Karpas-422 (cell line): ENCODE data around the gene IPCEF1. TPM values are rescaled to one million over a fixed set of nuclear protein-coding genes. Genes with fewer than 3 reads are reported as not detected.

Source experiments
- DNase-seq: peaks from one replicate; pipeline ENCODE4 v3.0.0-alpha.2; 2015
- H2AFZ ChIP-seq: fragments of 200-600 bp; sonication (generic); 2 replicates; pipeline ENCODE4 v1.6.1; 2014; ENCODE audit warnings: antibody characterized with exemption, low read length, mixed read lengths
- H3K27ac ChIP-seq: fragments of 200-600 bp; sonication (generic); 2 replicates; pipeline ENCODE4 v1.5.1; 2014; ENCODE audit warnings: mild to moderate bottlenecking, low read length, moderate library complexity
- H3K27me3 ChIP-seq: fragments of 200-600 bp; sonication (generic); 2 replicates; pipeline ENCODE4 v1.6.1; 2014; ENCODE audit warnings: low read length, mixed read lengths
- H3K36me3 ChIP-seq: fragments of 200-600 bp; sonication (generic); 2 replicates; pipeline ENCODE4 v1.6.1; 2014; ENCODE audit warnings: low read length, mixed read lengths; ENCODE audit not compliant: insufficient read depth
- H3K4me1 ChIP-seq: fragments of 200-600 bp; sonication (generic); 2 replicates; pipeline ENCODE4 v1.6.1; 2014; ENCODE audit warnings: mild to moderate bottlenecking, low read length, mixed read lengths
- H3K4me2 ChIP-seq: fragments of 200-600 bp; sonication (generic); 2 replicates; pipeline ENCODE4 v1.6.1; 2014; ENCODE audit warnings: low read length, low read depth, mild to moderate bottlenecking; ENCODE audit not compliant: poor library complexity, severe bottlenecking
- H3K4me3 ChIP-seq: fragments of 200-600 bp; sonication (generic); 2 replicates; pipeline ENCODE4 v1.5.1; 2014; ENCODE audit warnings: mild to moderate bottlenecking, antibody characterized with exemption, low read length, mixed read lengths
- H3K79me2 ChIP-seq: fragments of 200-600 bp; sonication (generic); 2 replicates; pipeline ENCODE4 v1.6.1; 2014; ENCODE audit warnings: mild to moderate bottlenecking, low read length, mixed read lengths
- H3K9ac ChIP-seq: fragments of 200-600 bp; sonication (generic); 2 replicates; pipeline ENCODE4 v1.6.0; 2014; ENCODE audit warnings: low read length
- H3K9me2 ChIP-seq: fragments of 200-600 bp; sonication (generic), shearing (Covaris generic); replicated peaks from 2 replicates; pipeline ENCODE4 v1.6.0; 2014; ENCODE audit warnings: mild to moderate bottlenecking, low read length, moderate library complexity; ENCODE audit not compliant: insufficient read depth
- H3K9me3 ChIP-seq: fragments of 300-700, 200-600 bp; sonication (generic); 2 replicates; pipeline ENCODE4 v1.6.1; 2014; ENCODE audit warnings: low read length, mixed read lengths
- H4K20me1 ChIP-seq: fragments of 200-600 bp; sonication (generic); 2 replicates; pipeline ENCODE4 v1.6.1; 2014; ENCODE audit warnings: mild to moderate bottlenecking, antibody characterized with exemption, low read length, low read depth; ENCODE audit not compliant: insufficient read depth
- total RNA-seq: library from RNA; depleted of rRNA; stranded (reverse); fragments of >200 nt; shearing (Covaris generic); gene quantifications from 2 replicates; pipeline ENCODE4 v1.2.3, GENCODE V29; 2014; ENCODE audit warnings: low replicate concordance

IPCEF1 gene
- total RNA-seq, 1 experiment from 2014 or later = not detected

DNA sequence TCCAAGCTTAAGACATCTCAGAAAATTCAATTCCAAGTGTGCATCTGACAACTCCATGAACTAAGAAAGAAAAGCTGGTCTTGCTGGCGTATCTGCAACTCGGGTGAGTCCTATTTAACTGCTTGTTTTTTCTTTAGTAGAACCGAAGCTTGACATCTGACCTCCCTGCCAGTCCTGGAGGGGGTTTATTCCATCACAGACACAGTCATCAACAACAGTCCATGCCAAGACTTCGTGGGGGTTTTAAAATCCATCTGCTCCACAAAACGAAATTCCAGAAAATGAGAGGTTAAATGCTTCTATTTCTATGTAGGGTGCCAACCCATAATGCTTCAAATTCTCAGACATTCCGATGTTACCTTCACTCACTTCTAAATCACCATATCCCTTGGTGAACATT, 133.9 kb downstream of the IPCEF1 start:
- H3K4me2 ChIP-seq = no peak overlapping the region
- no peaks in the 10 kb centered on the region for H3K36me3 ChIP-seq
- H3K4me3 ChIP-seq = no peak overlapping the region
- no peaks in the 10 kb centered on the region for H4K20me1 ChIP-seq
- no peaks in the 10 kb centered on the region for H3K4me1 ChIP-seq
- H3K9me2 ChIP-seq = no peaks in the 10 kb centered on the region
- H2AFZ ChIP-seq = no peak overlapping the region
- H3K9ac ChIP-seq = no peak overlapping the region
- no peak overlapping the region for H3K27ac ChIP-seq
- no peaks in the 10 kb centered on the region for H3K9me3 ChIP-seq
- H3K79me2 ChIP-seq = no peaks in the 10 kb centered on the region
- no peak for DNase-seq
- no peaks in the 10 kb centered on the region for H3K27me3 ChIP-seq

GRCh38 chr6:154219250-154219649, 137.4 kb downstream of the IPCEF1 start:
- H3K36me3 ChIP-seq = no peaks in the 10 kb centered on the region
- H4K20me1 ChIP-seq = no peaks in the 10 kb centered on the region
- H3K4me1 ChIP-seq = no peaks in the 10 kb centered on the region
- H3K79me2 ChIP-seq = no peaks in the 10 kb centered on the region
- no peak for DNase-seq
- H2AFZ ChIP-seq = no peak overlapping the region
- no peak overlapping the region for H3K4me2 ChIP-seq
- no peaks in the 10 kb centered on the region for H3K27me3 ChIP-seq
- H3K9me2 ChIP-seq = no peaks in the 10 kb centered on the region
- H3K9me3 ChIP-seq = no peaks in the 10 kb centered on the region
- no peak overlapping the region for H3K4me3 ChIP-seq
- H3K9ac ChIP-seq = no peak overlapping the region
- H3K27ac ChIP-seq = no peak overlapping the region

DNA sequence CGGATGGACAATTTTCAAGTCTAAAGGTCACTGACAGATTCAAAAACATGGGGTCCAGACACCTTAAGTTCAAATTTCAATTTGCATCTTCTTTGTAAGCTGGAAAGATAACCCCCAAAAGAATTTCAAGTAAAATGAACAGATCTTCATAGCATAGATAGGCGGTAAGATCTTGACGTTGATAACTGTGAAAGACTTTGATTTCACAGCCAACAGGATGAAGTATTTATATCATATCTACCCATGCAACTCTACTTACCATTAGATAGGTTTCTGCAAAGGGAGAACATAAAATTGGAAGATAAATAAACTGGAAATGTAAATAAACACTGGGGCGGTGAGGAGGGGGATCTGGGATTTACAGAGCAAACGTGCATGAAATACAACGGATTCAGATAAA, 137.8 kb downstream of the IPCEF1 start:
- Histone ChIP-seq H4K20me1 (no peaks in the 10 kb centered on the region), H3K4me1 (no peaks in the 10 kb centered on the region)

DNA sequence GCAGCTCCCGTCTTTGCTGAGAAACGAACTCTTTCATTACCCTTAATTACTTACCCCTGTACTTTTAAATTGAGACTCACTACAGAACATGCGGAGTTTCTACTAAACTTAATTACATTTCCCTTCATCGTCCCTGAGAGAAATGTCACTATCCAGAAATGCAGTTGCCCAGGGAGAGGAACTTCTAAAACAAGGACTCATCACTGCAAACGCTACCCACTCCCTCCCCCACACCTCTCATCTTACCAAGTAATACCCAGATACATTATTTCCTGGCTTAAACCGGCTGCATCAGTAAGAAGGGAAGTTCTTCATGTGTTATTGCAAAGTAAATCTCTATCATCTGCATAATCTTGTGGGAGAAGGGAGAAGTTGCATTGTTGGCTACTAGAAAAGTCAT, 138.3 kb downstream of the IPCEF1 start:
- H3K36me3 ChIP-seq = no peaks in the 10 kb centered on the region
- H3K9me2 ChIP-seq = no peaks in the 10 kb centered on the region
- DNase-seq = no peak
- no peaks in the 10 kb centered on the region for H3K27me3 ChIP-seq
- no peak overlapping the region for H3K9ac ChIP-seq
- no peak overlapping the region for H2AFZ ChIP-seq
- no peak overlapping the region for H3K4me2 ChIP-seq
- H3K79me2 ChIP-seq = no peaks in the 10 kb centered on the region
- H3K4me1 ChIP-seq = no peaks in the 10 kb centered on the region
- no peak overlapping the region for H3K4me3 ChIP-seq
- no peaks in the 10 kb centered on the region for H3K9me3 ChIP-seq
- H3K27ac ChIP-seq = no peak overlapping the region
- no peaks in the 10 kb centered on the region for H4K20me1 ChIP-seq

More for the DNA sequence above, 137.8 kb downstream of the IPCEF1 start:
- no peaks in the 10 kb centered on the region for H3K36me3 ChIP-seq
- H3K9me2 ChIP-seq = no peaks in the 10 kb centered on the region
- no peak overlapping the region for H3K27ac ChIP-seq
- H3K4me3 ChIP-seq = no peak overlapping the region
- DNase-seq = no peak
- H3K27me3 ChIP-seq = no peaks in the 10 kb centered on the region
- no peak overlapping the region for H3K9ac ChIP-seq
- no peaks in the 10 kb centered on the region for H3K9me3 ChIP-seq
- H3K79me2 ChIP-seq = no peaks in the 10 kb centered on the region
- H3K4me2 ChIP-seq = no peak overlapping the region
- H2AFZ ChIP-seq = no peak overlapping the region

DNA sequence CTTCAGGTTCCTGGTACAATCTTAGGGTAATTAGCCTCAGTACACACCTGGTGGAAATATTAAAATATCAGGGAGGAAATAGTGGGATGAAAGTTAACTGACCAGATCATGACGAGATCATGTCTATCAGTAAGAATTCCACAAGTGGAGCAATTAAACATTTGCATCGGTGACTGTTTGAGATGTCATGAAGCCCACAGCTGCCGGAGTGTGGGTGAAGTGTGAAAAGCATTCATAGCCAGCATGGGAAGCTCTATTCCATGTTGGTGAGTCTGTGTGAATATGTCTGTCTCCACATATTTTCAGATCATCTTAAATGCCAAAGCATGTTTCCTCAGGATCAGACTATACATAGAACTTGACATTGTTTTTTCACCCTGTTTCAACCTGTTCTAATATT, 142.8 kb downstream of the IPCEF1 start:
- no peaks in the 10 kb centered on the region for H3K9me2 ChIP-seq
- no peak overlapping the region for H3K4me3 ChIP-seq
- no peaks in the 10 kb centered on the region for H3K79me2 ChIP-seq
- no peaks in the 10 kb centered on the region for H4K20me1 ChIP-seq
- no peaks in the 10 kb centered on the region for H3K9me3 ChIP-seq
- H3K4me1 ChIP-seq = no peaks in the 10 kb centered on the region
- no peak overlapping the region for H3K4me2 ChIP-seq
- no peaks in the 10 kb centered on the region for H3K27me3 ChIP-seq
- no peak for DNase-seq
- no peak overlapping the region for H2AFZ ChIP-seq
- H3K27ac ChIP-seq = no peak overlapping the region
- H3K36me3 ChIP-seq = no peaks in the 10 kb centered on the region
- H3K9ac ChIP-seq = no peak overlapping the region

DNA sequence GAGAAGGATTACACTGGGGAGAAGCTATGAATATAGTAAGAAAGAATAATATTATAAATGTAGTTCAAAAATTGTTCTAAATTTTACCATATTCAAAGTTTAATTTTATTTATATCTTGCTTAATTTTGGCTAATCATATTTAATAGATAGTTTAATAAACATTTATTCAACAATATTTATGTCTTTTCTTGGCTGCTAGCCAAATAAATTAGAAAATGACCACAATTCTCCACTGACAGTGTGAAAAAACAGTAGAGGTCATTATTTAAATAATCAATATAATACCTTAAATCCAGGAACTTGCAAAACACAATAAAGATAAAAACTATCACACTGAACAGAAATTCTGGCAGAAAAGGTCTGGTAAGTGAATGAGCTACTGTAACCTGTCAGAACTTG, 145.9 kb downstream of the IPCEF1 start:
- H2AFZ ChIP-seq = no peak overlapping the region
- no peaks in the 10 kb centered on the region for H3K79me2 ChIP-seq
- H3K9ac ChIP-seq = no peak overlapping the region
- no peaks in the 10 kb centered on the region for H3K4me1 ChIP-seq
- no peak overlapping the region for H3K4me2 ChIP-seq
- no peak overlapping the region for H3K4me3 ChIP-seq
- H3K27me3 ChIP-seq = no peaks in the 10 kb centered on the region
- no peaks in the 10 kb centered on the region for H3K36me3 ChIP-seq
- H3K9me3 ChIP-seq = no peaks in the 10 kb centered on the region
- no peaks in the 10 kb centered on the region for H4K20me1 ChIP-seq
- no peak for DNase-seq
- no peaks in the 10 kb centered on the region for H3K9me2 ChIP-seq
- H3K27ac ChIP-seq = no peak overlapping the region

- no peaks in the 10 kb centered on the region for H3K36me3 ChIP-seq
- no peak for DNase-seq
- H3K9me2 ChIP-seq = no peaks in the 10 kb centered on the region
- no peak overlapping the region for H2AFZ ChIP-seq
- H4K20me1 ChIP-seq = no peaks in the 10 kb centered on the region
- no peaks in the 10 kb centered on the region for H3K27me3 ChIP-seq
- H3K79me2 ChIP-seq = no peaks in the 10 kb centered on the region
- H3K9ac ChIP-seq = no peak overlapping the region
- no peak overlapping the region for H3K27ac ChIP-seq
- no peaks in the 10 kb centered on the region for H3K9me3 ChIP-seq
- no peak overlapping the region for H3K4me2 ChIP-seq
- H3K4me1 ChIP-seq = no peaks in the 10 kb centered on the region
- H3K4me3 ChIP-seq = no peak overlapping the region
Measured at GRCh38 chr6:154209555-154209954, 147.0 kb downstream of the IPCEF1 start.

- Histone ChIP-seq H2AFZ (no peak overlapping the region), H3K27ac (no peak overlapping the region), H3K9me3 (no peaks in the 10 kb centered on the region), H3K79me2 (no peaks in the 10 kb centered on the region), H3K9ac (no peak overlapping the region), H3K4me2 (no peak overlapping the region), H3K4me3 (no peak overlapping the region), H3K9me2 (no peaks in the 10 kb centered on the region), H4K20me1 (no peaks in the 10 kb centered on the region), H3K36me3 (no peaks in the 10 kb centered on the region), H3K27me3 (no peaks in the 10 kb centered on the region), H3K4me1 (no peaks in the 10 kb centered on the region)
- DNase-seq = no peak
Measured at GRCh38 chr6:154206996-154207395, 149.6 kb downstream of the IPCEF1 start.

DNA sequence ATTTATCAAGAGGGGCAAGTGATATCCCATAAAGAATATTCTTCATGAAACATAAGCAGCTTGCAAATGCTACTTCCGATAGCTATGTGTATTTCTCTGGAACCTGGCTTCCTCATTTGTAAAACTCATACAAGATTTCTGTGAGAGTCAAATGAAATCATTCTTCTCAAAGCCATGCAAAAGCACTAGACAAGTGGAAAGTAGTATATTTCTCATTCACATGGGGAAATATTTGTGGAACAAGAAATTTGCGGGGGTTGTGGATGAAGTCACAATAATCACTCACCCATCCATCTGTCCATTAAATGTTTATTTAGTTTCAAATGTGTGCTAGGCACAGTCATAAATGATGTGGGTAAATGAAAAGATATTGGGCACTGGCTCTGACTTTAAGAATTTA, 150.5 kb downstream of the IPCEF1 start:
- H3K36me3 ChIP-seq = no peaks in the 10 kb centered on the region
- no peak overlapping the region for H3K27ac ChIP-seq
- H3K4me2 ChIP-seq = no peak overlapping the region
- H3K27me3 ChIP-seq = no peaks in the 10 kb centered on the region
- no peaks in the 10 kb centered on the region for H3K9me2 ChIP-seq
- H2AFZ ChIP-seq = no peak overlapping the region
- no peak overlapping the region for H3K9ac ChIP-seq
- no peak for DNase-seq
- H3K4me1 ChIP-seq = no peaks in the 10 kb centered on the region
- no peak overlapping the region for H3K4me3 ChIP-seq
- H3K9me3 ChIP-seq = no peaks in the 10 kb centered on the region
- H3K79me2 ChIP-seq = no peaks in the 10 kb centered on the region
- H4K20me1 ChIP-seq = no peaks in the 10 kb centered on the region
